H9 (cell line): Measurements from ENCODE around the gene PLCL1. TPM values are rescaled to one million over a fixed set of nuclear protein-coding genes. Genes with fewer than 3 reads are reported as not detected.

Experiments
- DNase-seq: peaks from one replicate; pipeline ENCODE4 v3.0.0-alpha.2; 2017
- H2AFZ ChIP-seq: one replicate; pipeline ENCODE4 v1.6.1; 2013; ENCODE audit warnings: mild to moderate bottlenecking, low read length, control low read depth, moderate library complexity
- H2AK5ac ChIP-seq: 2 replicates; pipeline ENCODE4 v1.6.1; 2013; ENCODE audit warnings: low read length, control low read depth, mixed read lengths; ENCODE audit not compliant: insufficient read length
- H2BK120ac ChIP-seq: one replicate; pipeline ENCODE4 v1.6.1; 2013; ENCODE audit warnings: low read depth, mild to moderate bottlenecking, low read length, control low read depth, inconsistent platforms; ENCODE audit not compliant: poor library complexity, severe bottlenecking
- H2BK12ac ChIP-seq: 2 replicates; pipeline ENCODE4 v1.6.1; 2013; ENCODE audit warnings: low read length, control low read depth, mixed read lengths, low read depth; ENCODE audit not compliant: insufficient read length
- H2BK15ac ChIP-seq: 2 replicates; pipeline ENCODE4 v1.6.1; 2013; ENCODE audit warnings: low read depth, low read length, control low read depth
- H2BK20ac ChIP-seq: one replicate; pipeline ENCODE4 v1.6.1; 2013; ENCODE audit warnings: low read depth, mild to moderate bottlenecking, low read length, control low read depth, inconsistent platforms; ENCODE audit not compliant: poor library complexity, severe bottlenecking
- H2BK5ac ChIP-seq: 2 replicates; pipeline ENCODE4 v1.6.1; 2013; ENCODE audit warnings: low read length, control low read depth, mixed read lengths; ENCODE audit not compliant: insufficient read length
- H3K14ac ChIP-seq: 2 replicates; pipeline ENCODE4 v1.6.1; 2013; ENCODE audit warnings: low read length, control low read depth; ENCODE audit not compliant: insufficient read depth
- H3K18ac ChIP-seq: 2 replicates; pipeline ENCODE4 v1.6.1; 2013; ENCODE audit warnings: low read depth, mild to moderate bottlenecking, mixed read lengths, low read length, control low read depth; ENCODE audit not compliant: insufficient read length
- H3K23ac ChIP-seq: 2 replicates; pipeline ENCODE4 v1.6.1; 2013; ENCODE audit warnings: low read length, control low read depth, mixed read lengths, low read depth; ENCODE audit not compliant: insufficient read length
- H3K23me2 ChIP-seq: 2 replicates; pipeline ENCODE4 v1.6.1; 2013; ENCODE audit warnings: low read depth, mild to moderate bottlenecking, mixed read lengths, low read length, control low read depth; ENCODE audit not compliant: insufficient read length, poor library complexity, severe bottlenecking
- H3K27ac ChIP-seq: 2 replicates; pipeline ENCODE4 v1.5.1; 2013; ENCODE audit warnings: low read length, control low read depth, mixed read lengths, low read depth; ENCODE audit not compliant: insufficient read length
- H3K27me3 ChIP-seq: 2 replicates; pipeline ENCODE4 v1.6.1; 2013; ENCODE audit warnings: low read length, control low read depth, inconsistent platforms; ENCODE audit not compliant: insufficient read depth
- H3K4ac ChIP-seq: 2 replicates; pipeline ENCODE4 v1.6.1; 2013; ENCODE audit warnings: low read depth, mild to moderate bottlenecking, control low read depth, inconsistent platforms, low read length, moderate library complexity
- H3K4me1 ChIP-seq: 2 replicates; pipeline ENCODE4 v1.6.1; 2013; ENCODE audit warnings: low read length, control low read depth, inconsistent platforms; ENCODE audit not compliant: insufficient read depth
- H3K4me2 ChIP-seq: 2 replicates; pipeline ENCODE4 v1.6.1; 2013; ENCODE audit warnings: low read length, control low read depth, mixed read lengths; ENCODE audit not compliant: insufficient read length, insufficient read depth
- H3K56ac ChIP-seq: 2 replicates; pipeline ENCODE4 v1.6.1; 2013; ENCODE audit warnings: low read depth, mild to moderate bottlenecking, mixed read lengths, low read length, control low read depth; ENCODE audit not compliant: insufficient read length
- H3K79me1 ChIP-seq: 2 replicates; pipeline ENCODE4 v1.6.1; 2013; ENCODE audit warnings: low read depth, mild to moderate bottlenecking, moderate library complexity, low read length, control low read depth, inconsistent platforms; ENCODE audit not compliant: insufficient read depth, poor library complexity, severe bottlenecking
- H3K79me2 ChIP-seq: 2 replicates; pipeline ENCODE4 v1.6.1; 2013; ENCODE audit warnings: low read length, control low read depth, inconsistent platforms; ENCODE audit not compliant: insufficient read depth
- H3K9ac ChIP-seq: 2 replicates; pipeline ENCODE4 v1.6.1; 2013; ENCODE audit warnings: low read length, control low read depth, mixed read lengths; ENCODE audit not compliant: insufficient read length; ENCODE audit errors: extremely low read depth
- H3K9me3 ChIP-seq: one replicate; pipeline ENCODE4 v1.6.1; 2013; ENCODE audit warnings: low read depth, low read length, inconsistent platforms; ENCODE audit not compliant: control insufficient read depth
- H3T11ph ChIP-seq: one replicate; pipeline ENCODE4 v1.6.1; 2013; ENCODE audit warnings: mild to moderate bottlenecking, low read length, control low read depth, inconsistent platforms
- H4K20me1 ChIP-seq: one replicate; pipeline ENCODE4 v1.6.1; 2013; ENCODE audit not compliant: control insufficient read depth, insufficient read length, insufficient read depth
- H4K5ac ChIP-seq: 2 replicates; pipeline ENCODE4 v1.6.1; 2013; ENCODE audit warnings: low read depth, mild to moderate bottlenecking, mixed read lengths, low read length, control low read depth; ENCODE audit not compliant: insufficient read length
- H4K8ac ChIP-seq: replicated peaks from 2 replicates; pipeline ENCODE4 v1.6.1; 2013; ENCODE audit warnings: low read length, control low read depth, mixed read lengths, low read depth; ENCODE audit not compliant: insufficient read length
- H4K91ac ChIP-seq: 2 replicates; pipeline ENCODE4 v1.6.1; 2013; ENCODE audit warnings: low read depth, mild to moderate bottlenecking, moderate library complexity, mixed read lengths, low read length, control low read depth; ENCODE audit not compliant: insufficient read length
- H3K27ac Mint-ChIP-seq, 3 experiments: 2 replicates in 2 of 3; 3 replicates in 1 of 3; pipeline ENCODE4 v1.8.0; 2020 to 2021; ENCODE audit warnings: mixed read lengths in 3 of 3, mild to moderate bottlenecking in 1 of 3, moderate library complexity in 1 of 3
- H3K27me3 Mint-ChIP-seq: 2 replicates; pipeline ENCODE4 v1.8.0; 2021; ENCODE audit warnings: low read depth, mild to moderate bottlenecking, moderate library complexity, mixed read lengths
- H3K36me3 Mint-ChIP-seq, 3 experiments: 2 replicates in 2 of 3; 3 replicates in 1 of 3; pipeline ENCODE4 v1.8.0; 2020 to 2021; ENCODE audit warnings: low read depth in 3 of 3, mixed read lengths in 3 of 3; ENCODE audit not compliant: insufficient read depth in 1 of 3
- H3K4me1 Mint-ChIP-seq, 2 experiments: 2 replicates each; pipeline ENCODE4 v1.8.0; 2020; ENCODE audit warnings: mixed read lengths in 2 of 2
- H3K4me3 Mint-ChIP-seq, 2 experiments: 2 replicates in 1 of 2; 3 replicates in 1 of 2; pipeline ENCODE4 v1.8.0; 2020 to 2021; ENCODE audit warnings: mild to moderate bottlenecking in 2 of 2, mixed read lengths in 2 of 2, moderate library complexity in 1 of 2
- H3K9me3 Mint-ChIP-seq, 2 experiments: 2 replicates in 1 of 2; 3 replicates in 1 of 2; pipeline ENCODE4 v1.8.0; 2020; ENCODE audit warnings: mild to moderate bottlenecking in 2 of 2, mixed read lengths in 2 of 2, moderate library complexity in 1 of 2
- CTCF ChIP-seq: fragments of 200-600 bp; sonication (generic); conservative IDR thresholded peaks from 3 replicates; pipeline ENCODE4 v1.8.0; 2021; ENCODE audit warnings: antibody characterized with exemption, mild to moderate bottlenecking
- WGBS: extraction: QIAGEN DNeasy Blood & Tissue Kit; methylation state at CpG from one replicate; pipeline ENCODE4 v1.1.7; 2013; ENCODE audit warnings: missing lambda C conversion rate, low lambda C conversion rate, mixed read lengths; ENCODE audit not compliant: insufficient read length; ENCODE audit errors: extremely low coverage; 5-methylcytosine and 5-hydroxymethylcytosine counted together
- total RNA-seq: library from RNA; stranded (reverse); gene quantifications from 2 replicates; pipeline ENCODE4 v1.2.1, GENCODE V29; 2021

PLCL1 gene
- total RNA-seq, 1 experiment from 2014 or later: 0.04 TPM

- H3T11ph ChIP-seq: no peak overlapping the region
- H2BK20ac ChIP-seq: no peak overlapping the region
- no peaks in the 10 kb centered on the region for H3K79me2 ChIP-seq
- H3K4me2 ChIP-seq: no peak overlapping the region
- Mint-ChIP-seq H3K36me3 (no peaks in the 10 kb centered on the region), H3K27me3 (no peaks in the 10 kb centered on the region), H3K9me3 (no peaks in the 10 kb centered on the region), H3K4me3 (no peak overlapping the region), H3K4me1 (peaks cover 17 to 25% of the 10 kb centered on the region in 2 experiments), H3K27ac (peak overlapping the region in 1 of 3 experiments; percentile 37; a peak in 1 of 7 replicates)
- H2AFZ ChIP-seq: no peak overlapping the region
- H2BK12ac ChIP-seq: no peak overlapping the region
- no peak overlapping the region for H4K8ac ChIP-seq
- no peak for TF ChIP-seq CTCF
- H2BK5ac ChIP-seq: no peak overlapping the region
- H3K18ac ChIP-seq: no peak overlapping the region
- DNase-seq: no peak
- no peak overlapping the region for H3K27ac ChIP-seq
- no peak overlapping the region for H3K56ac ChIP-seq
- no peak overlapping the region for H3K23ac ChIP-seq
- H3K79me1 ChIP-seq: no peaks in the 10 kb centered on the region
- no peak overlapping the region for H2BK15ac ChIP-seq
- H3K9me3 ChIP-seq: no peaks in the 10 kb centered on the region
- no peak overlapping the region for H3K9ac ChIP-seq
- 0 out of 2 replicates have a peak, but pooled peaks cover 6% of the 10 kb centered on the region for H3K4me1 ChIP-seq
- no peak overlapping the region for H3K14ac ChIP-seq
- H4K5ac ChIP-seq: no peak overlapping the region
- H2BK120ac ChIP-seq: no peak overlapping the region
- WGBS: no CpG with 5 or more reads among the region's 1 CpG
- H3K4ac ChIP-seq: no peak overlapping the region
- H2AK5ac ChIP-seq: no peak overlapping the region
- no peak overlapping the region for H4K91ac ChIP-seq
- no peaks in the 10 kb centered on the region for H3K23me2 ChIP-seq
- H3K27me3 ChIP-seq: no peaks in the 10 kb centered on the region
- H4K20me1 ChIP-seq: no peaks in the 10 kb centered on the region
These were observed 72.1 kb downstream of the PLCL1 start for GRCh38 chr2:197876524-197876923.
